ENCODE measurements around the gene TLCD3B.

The TLCD3B gene

DNA sequence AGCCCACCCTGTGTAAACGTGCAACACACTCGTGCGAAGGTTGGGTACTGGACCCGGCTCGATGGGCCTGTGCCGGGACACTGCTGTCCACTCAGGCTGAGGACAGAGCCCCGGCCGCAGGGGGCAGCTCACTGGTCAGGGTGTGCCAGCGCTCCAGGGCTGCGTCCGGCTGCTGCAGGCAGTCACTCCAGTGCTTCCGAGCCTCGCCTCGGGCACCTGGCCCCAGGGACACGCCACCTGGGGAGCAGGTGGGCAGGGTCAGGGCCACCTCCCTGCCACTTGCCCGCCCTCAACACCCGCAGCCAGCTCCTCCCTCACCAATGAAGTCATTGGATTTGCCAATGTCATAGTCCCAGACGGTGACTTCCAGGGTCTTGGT, 25.0 kb downstream of the TLCD3B start:
- Histone ChIP-seq H3K4me3 (ENCODE audit: low read depth, low read length) (no peak overlapping the region), H3K4me1 (ENCODE audit: control insufficient read depth, insufficient read depth, low read length) (peaks cover 2% of the 10 kb centered on the region), H3K27me3 (ENCODE audit: control insufficient read depth, insufficient read depth, low read length) (peaks cover 12% of the 10 kb centered on the region), H3K9ac (ENCODE audit: low read depth, low read length) (no peak overlapping the region), H3K36me3 (ENCODE audit: control insufficient read depth, insufficient read depth, low read length) (peaks cover 37% of the 10 kb centered on the region), H3K9me3 (ENCODE audit: control insufficient read depth, insufficient read depth, low read length) (no peaks in the 10 kb centered on the region)

DNA sequence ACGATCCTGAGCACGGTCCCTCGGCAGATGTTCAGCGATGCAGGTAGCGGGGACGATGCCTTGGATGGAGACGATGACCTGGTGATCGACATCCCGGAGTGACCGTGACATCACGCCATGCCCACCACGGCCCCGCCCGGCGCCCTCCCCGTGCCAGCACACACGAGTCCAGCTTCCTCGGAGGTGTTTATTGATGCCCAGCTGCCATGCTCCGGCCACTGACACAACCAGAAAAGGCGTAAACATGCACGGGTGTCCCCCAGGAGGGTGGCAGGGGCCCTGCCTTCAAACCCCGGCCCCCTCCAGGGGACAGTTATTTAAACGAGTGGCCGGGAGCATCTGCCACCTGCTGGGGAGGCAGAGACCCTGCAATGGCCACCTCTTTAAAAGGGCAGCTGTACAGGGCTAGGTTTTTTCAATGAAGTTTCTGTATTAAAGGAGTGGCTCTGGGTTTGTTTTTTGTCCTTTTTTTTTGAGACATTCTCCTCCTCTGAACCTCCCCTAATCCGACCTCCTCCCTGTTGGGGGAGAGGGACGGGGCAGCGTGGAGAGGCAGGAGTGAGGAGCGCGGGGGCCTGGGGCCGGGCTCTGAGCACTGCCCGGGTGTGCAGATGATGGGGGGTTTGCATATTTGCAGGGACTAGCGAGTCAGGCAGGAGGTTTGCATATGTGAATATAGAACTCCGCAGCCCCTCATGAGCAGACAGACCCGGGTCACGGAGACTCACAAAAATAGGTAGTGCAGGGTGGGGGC, 25.6 kb downstream of the TLCD3B start:
- Histone ChIP-seq H3K9ac (ENCODE audit: low read depth, low read length) (no peak overlapping the region), H3K9me3 (ENCODE audit: control insufficient read depth, insufficient read depth, low read length) (no peaks in the 10 kb centered on the region), H3K36me3 (ENCODE audit: control insufficient read depth, insufficient read depth, low read length) (peaks cover 37% of the 10 kb centered on the region), H3K27me3 (ENCODE audit: control insufficient read depth, insufficient read depth, low read length) (peaks cover 11% of the 10 kb centered on the region), H3K4me1 (ENCODE audit: control insufficient read depth, insufficient read depth, low read length) (peaks cover 2% of the 10 kb centered on the region), H3K4me3 (ENCODE audit: low read depth, low read length) (no peak overlapping the region)

DNA sequence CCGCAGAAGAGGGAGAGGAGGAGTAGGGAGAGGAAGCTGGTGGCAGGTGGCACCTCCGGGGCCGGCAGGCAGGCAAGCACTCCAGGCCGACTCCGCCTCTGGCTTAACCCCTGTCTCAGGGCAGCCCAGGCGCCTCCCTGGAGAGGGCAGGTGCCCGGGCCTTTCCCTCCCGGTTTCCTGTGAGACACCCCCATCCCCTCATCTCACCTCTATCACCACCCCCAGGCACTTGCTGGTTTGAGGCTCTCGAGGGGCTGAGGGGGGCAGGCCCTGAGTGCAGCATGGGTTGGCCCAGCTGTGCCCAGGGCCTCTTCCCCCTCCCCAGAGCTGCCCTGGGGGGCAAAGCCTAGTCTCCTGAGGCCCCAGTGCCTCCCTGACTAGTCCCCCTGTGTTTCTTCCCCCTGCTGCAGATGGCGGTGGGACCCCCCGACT, 26.2 kb downstream of the TLCD3B start:
- Histone ChIP-seq H3K27me3 (ENCODE audit: control insufficient read depth, insufficient read depth, low read length) (peaks cover 4% of the 10 kb centered on the region), H3K4me3 (ENCODE audit: low read depth, low read length) (no peak overlapping the region), H3K4me1 (ENCODE audit: control insufficient read depth, insufficient read depth, low read length) (peaks cover 2% of the 10 kb centered on the region), H3K9ac (ENCODE audit: low read depth, low read length) (no peak overlapping the region), H3K9me3 (ENCODE audit: control insufficient read depth, insufficient read depth, low read length) (no peaks in the 10 kb centered on the region), H3K36me3 (ENCODE audit: control insufficient read depth, insufficient read depth, low read length) (peaks cover 37% of the 10 kb centered on the region)

DNA sequence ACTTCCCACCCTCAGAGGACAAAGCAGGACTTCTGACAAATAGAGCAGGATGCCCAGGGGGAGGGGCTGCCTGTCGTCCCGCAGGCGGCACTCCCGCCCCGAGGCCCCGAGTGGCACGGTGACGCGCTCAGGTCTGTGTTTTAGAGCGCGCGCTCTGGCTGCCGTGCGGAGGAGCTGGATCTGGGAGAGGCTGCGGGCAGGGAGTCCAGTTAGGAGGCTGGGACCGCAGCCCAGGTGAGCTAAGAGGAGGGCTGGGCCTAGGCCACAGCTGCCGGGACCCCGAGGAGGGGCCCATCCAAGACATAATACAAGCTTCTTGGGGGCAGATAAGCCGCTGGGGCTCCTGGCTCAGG, 26.7 kb downstream of the TLCD3B start:
- no peak overlapping the region for H3K4me3 ChIP-seq (ENCODE audit: low read depth, low read length)
- H3K4me1 ChIP-seq (ENCODE audit: control insufficient read depth, insufficient read depth, low read length) = peaks cover 2% of the 10 kb centered on the region
- no peak overlapping the region for H3K9ac ChIP-seq (ENCODE audit: low read depth, low read length)
- H3K36me3 ChIP-seq (ENCODE audit: control insufficient read depth, insufficient read depth, low read length) = peaks cover 37% of the 10 kb centered on the region
- peaks cover 3% of the 10 kb centered on the region for H3K27me3 ChIP-seq (ENCODE audit: control insufficient read depth, insufficient read depth, low read length)
- H3K9me3 ChIP-seq (ENCODE audit: control insufficient read depth, insufficient read depth, low read length) = no peaks in the 10 kb centered on the region

DNA sequence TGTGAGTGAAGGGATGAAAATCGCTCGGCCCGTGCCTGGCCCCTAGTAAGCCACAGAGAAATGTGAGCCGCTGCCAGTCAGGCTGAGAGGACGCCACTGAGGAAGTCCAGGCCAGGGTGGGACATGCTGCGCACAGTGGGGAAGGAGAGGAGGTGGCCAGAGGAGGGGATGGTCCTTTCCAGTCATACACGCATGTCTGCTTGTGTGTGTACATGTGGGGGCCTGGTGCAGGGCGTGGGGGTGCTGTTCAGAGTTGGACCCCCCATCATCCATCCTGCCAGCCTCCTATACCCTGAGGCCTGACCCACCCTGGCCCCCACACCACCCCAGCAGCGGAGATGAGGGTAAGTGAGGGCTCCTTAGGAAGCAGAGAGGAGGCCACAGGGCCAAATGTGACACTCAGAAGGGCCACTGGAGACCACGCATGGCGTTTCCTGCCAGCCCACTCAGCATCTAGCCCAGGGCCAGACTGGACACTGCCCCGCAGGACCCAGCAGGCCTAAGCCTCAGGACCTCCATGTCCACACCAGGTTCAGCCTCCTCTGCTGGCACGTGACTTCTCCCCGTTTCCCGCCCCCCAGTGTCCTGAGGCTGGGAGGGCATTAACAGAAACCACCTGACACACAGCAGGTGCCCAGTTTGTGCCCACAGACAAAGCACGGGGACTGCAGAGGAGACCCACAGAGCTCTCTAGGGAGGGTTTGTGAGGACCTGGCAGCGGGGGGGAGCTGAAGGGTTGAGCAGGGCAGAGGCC, 27.2 kb downstream of the TLCD3B start:
- Histone ChIP-seq H3K4me3 (ENCODE audit: low read depth, low read length) (no peak overlapping the region), H3K9me3 (ENCODE audit: control insufficient read depth, insufficient read depth, low read length) (no peaks in the 10 kb centered on the region), H3K27me3 (ENCODE audit: control insufficient read depth, insufficient read depth, low read length) (no peaks in the 10 kb centered on the region), H3K4me1 (ENCODE audit: control insufficient read depth, insufficient read depth, low read length) (peaks cover 2% of the 10 kb centered on the region), H3K36me3 (ENCODE audit: control insufficient read depth, insufficient read depth, low read length) (peaks cover 37% of the 10 kb centered on the region), H3K9ac (ENCODE audit: low read depth, low read length) (no peak overlapping the region)

DNA sequence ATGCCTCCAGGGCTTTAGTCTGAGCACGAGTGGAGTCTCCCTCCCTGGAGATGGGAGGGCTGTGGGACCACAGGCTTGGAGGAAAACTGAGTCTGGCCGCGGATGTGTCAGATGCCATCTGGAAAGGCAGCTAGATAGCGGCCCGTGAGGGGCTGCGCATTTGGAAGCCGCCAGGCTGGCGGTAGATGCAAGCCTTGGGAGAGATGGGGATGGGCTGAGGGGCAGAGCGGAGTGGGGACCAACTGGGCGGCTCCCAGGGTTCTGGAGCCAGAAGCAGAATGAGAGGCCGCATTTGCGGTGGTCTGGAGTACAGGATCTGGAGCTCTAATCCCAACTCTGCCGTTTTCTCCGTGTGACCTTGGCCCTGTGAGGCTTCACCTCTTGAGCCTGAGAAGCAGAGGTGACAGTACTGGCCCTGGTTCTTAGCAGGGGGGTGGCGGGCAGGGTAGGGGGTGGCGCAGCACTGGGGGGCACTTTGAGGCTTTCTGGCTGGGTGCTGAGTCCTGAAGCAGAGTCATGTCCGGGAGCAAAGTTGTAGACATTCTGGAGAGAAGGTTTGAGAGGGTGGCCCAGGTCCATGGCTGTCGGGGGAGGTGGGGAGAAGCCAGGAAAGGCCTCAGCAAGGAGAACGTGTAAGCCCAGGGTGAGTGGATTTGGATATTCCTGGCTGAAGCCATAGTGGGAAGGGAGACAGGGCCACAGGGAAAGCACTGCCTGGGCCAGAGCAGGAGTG, 28.3 kb downstream of the TLCD3B start:
- H3K4me1 ChIP-seq (ENCODE audit: control insufficient read depth, insufficient read depth, low read length) = peaks cover 2% of the 10 kb centered on the region
- H3K9me3 ChIP-seq (ENCODE audit: control insufficient read depth, insufficient read depth, low read length) = no peaks in the 10 kb centered on the region
- H3K36me3 ChIP-seq (ENCODE audit: control insufficient read depth, insufficient read depth, low read length) = peaks cover 37% of the 10 kb centered on the region
- H3K27me3 ChIP-seq (ENCODE audit: control insufficient read depth, insufficient read depth, low read length) = no peaks in the 10 kb centered on the region
- H3K4me3 ChIP-seq (ENCODE audit: low read depth, low read length) = no peak overlapping the region
- no peak overlapping the region for H3K9ac ChIP-seq (ENCODE audit: low read depth, low read length)

DNA sequence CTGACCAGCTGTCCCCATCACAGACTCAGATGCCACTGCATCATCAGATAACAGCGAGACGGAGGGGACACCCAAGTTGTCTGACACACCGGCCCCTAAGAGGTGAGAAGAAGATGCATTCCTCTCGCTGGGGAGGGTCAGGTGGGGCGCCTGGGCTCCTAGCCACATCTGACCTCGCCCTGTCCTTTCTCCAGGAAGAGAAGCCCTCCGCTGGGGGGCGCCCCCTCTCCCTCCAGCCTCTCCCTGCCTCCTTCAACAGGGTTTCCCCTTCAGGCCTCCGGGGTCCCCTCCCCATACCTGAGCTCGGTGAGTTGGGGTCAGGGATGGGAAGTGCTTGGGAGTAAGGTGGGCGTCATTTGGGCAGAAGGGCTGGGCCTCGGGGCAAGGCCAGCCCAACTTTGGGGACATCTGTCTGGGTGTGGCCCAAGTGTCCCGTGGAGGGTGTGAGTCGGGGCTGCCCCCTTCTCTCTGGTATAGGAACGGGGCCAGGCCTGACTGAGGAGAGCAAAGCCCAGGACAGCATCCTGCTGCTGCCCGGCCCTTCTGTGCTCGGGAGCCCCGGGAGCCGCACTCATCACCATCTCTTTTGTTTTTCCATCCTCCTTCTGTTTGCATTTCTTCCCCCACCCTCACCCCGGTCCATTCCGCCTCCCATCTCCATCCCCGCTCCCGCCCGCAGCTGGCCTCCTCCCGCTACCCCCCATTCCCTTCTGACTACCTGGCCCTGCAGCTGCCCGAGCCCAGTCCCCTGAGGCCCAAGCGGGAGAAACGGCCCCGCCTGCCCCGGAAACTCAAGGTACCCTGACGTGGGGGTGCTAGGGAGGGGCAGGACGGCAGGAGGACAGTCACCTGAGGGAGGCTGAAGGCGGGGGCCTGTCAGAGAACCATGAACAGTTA, 30.1 kb downstream of the TLCD3B start:
- Histone ChIP-seq H3K4me1 (ENCODE audit: control insufficient read depth, insufficient read depth, low read length) (peaks cover 2% of the 10 kb centered on the region), H3K4me3 (ENCODE audit: low read depth, low read length) (peak overlapping the region; percentile 42), H3K36me3 (ENCODE audit: control insufficient read depth, insufficient read depth, low read length) (peaks cover 30% of the 10 kb centered on the region), H3K27me3 (ENCODE audit: control insufficient read depth, insufficient read depth, low read length) (no peaks in the 10 kb centered on the region), H3K9ac (ENCODE audit: low read depth, low read length) (no peak overlapping the region), H3K9me3 (ENCODE audit: control insufficient read depth, insufficient read depth, low read length) (no peaks in the 10 kb centered on the region)

DNA sequence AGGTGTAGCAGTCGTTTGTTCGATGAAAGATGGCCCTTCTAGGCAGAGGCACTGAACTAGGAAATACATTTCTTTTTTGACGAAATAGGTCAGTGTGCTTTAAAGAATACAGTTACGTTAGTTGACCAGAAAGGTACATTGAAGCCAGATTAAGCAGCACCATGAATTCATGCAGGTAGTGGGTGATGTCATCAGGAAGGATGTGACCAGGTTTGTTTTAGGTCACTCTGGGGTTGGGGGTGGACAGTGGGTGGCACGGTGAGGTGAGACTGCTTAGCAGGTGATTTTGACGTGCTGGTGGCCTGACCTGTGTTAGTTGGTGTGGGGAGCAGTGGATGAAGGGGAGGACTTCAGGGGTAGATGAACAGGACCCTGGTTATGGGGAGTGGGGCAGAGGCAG, 31.5 kb downstream of the TLCD3B start:
- H3K36me3 ChIP-seq (ENCODE audit: control insufficient read depth, insufficient read depth, low read length) = peaks cover 26% of the 10 kb centered on the region

DNA sequence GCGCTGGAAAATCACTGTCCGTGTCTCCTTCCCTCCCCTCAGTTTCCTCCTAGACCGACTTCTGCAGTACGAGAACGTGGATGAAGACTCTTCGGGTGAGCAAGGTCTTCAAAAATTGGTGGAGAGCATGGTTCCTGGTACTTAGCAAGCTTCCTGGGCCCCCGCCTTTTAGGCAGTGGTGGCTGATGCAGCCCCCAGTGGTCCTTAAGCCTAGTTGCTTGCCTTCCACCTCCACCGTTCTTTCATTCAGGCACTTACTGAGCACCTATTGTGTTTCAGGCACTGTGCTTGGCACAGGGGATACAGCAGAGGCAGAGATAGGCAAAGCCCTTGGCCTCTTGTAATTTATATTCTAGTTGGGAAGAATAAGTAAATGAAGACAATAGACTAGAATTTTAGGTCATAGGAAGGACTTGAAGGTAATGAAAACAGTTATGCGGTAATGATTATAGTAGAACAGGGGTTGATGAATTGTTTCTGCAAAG, 34.3 kb downstream of the TLCD3B start:
- Histone ChIP-seq H3K4me3 (ENCODE audit: low read depth, low read length) (peak overlapping the region; percentile 83), H3K4me1 (ENCODE audit: control insufficient read depth, insufficient read depth, low read length) (peaks cover 5% of the 10 kb centered on the region), H3K27me3 (ENCODE audit: control insufficient read depth, insufficient read depth, low read length) (no peaks in the 10 kb centered on the region), H3K36me3 (ENCODE audit: control insufficient read depth, insufficient read depth, low read length) (peaks cover 18% of the 10 kb centered on the region), H3K9me3 (ENCODE audit: control insufficient read depth, insufficient read depth, low read length) (no peaks in the 10 kb centered on the region), H3K9ac (ENCODE audit: low read depth, low read length) (peak overlapping the region; percentile 83)

More for the DNA sequence above, 31.5 kb downstream of the TLCD3B start:
- Histone ChIP-seq H3K4me1 (ENCODE audit: control insufficient read depth, insufficient read depth, low read length) (peaks cover 5% of the 10 kb centered on the region), H3K9ac (ENCODE audit: low read depth, low read length) (no peak overlapping the region), H3K9me3 (ENCODE audit: control insufficient read depth, insufficient read depth, low read length) (no peaks in the 10 kb centered on the region), H3K27me3 (ENCODE audit: control insufficient read depth, insufficient read depth, low read length) (no peaks in the 10 kb centered on the region), H3K4me3 (ENCODE audit: low read depth, low read length) (no peak overlapping the region)

DNA sequence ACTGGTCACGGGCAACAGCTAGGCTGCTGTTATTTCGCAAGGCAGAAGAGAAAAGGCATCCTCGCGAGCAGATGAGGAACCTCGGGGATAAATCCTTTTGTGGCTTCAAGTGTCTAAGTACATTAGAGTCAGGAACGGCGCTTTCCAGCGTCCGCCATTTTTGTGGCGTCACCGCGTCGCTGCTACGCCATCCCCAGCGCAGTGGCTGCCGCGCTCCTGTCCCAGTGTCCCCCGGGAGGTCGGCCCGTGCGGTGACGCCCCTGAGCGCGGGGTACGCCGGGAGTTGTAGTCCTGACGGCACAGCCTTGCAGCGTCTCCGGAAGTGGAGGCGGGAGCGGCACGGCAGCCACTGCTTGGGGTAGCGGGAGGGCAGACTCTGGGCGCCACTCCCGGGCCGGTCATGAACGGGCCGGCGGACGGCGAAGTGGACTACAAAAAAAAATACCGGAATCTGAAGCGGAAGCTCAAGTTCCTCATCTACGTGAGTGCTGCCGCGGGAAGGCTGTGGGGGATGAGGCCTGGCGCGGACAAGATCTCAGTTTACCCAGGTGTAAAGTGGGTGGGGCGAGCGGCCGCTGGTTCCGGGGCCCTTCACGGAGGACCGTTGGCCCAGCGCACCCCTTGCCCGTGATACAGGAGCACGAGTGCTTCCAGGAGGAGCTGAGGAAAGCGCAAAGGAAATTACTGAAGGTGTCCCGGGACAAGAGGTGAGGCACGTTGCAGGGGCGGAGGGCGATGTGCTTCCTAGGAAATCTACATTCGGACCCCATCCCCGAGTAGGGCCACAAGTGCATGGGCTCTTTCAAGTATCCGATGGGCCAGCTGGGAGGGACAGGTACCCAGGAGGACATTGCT, 34.9 kb downstream of the TLCD3B start, which contains the start of gene INO80E:
INO80E (plus strand) TSS at position 331 of the 855 bp plus-strand sequence; CDS start at position 401, 70 bp downstream.
- Histone ChIP-seq H3K4me3 (ENCODE audit: low read depth, low read length) (peak within 1 kb of the TSS; percentile 83), H3K27me3 (ENCODE audit: control insufficient read depth, insufficient read depth, low read length) (no peaks in the 10 kb centered on the region), H3K9ac (ENCODE audit: low read depth, low read length) (peak within 1 kb of the TSS; percentile 90), H3K36me3 (ENCODE audit: control insufficient read depth, insufficient read depth, low read length) (peaks cover 20% of the 10 kb centered on the region), H3K9me3 (ENCODE audit: control insufficient read depth, insufficient read depth, low read length) (no peaks in the 10 kb centered on the region), H3K4me1 (ENCODE audit: control insufficient read depth, insufficient read depth, low read length) (peaks cover 3% of the 10 kb centered on the region)

Measured in iPS-15b (cell line).